Right hindlimb (tissue), 1 donor: ENCODE results near the gene LTBR.
A peak's percentile ranks its signal among the peaks of the same experiment; 100 is the strongest.

Experiments
- DNase-seq: peaks from one replicate; pipeline ENCODE4 v3.0.0-alpha.2; 2018

LTBR gene

GRCh38 chr12:6346942-6347341 lies 37.0 kb upstream of the LTBR start:
- no peak for DNase-seq

GRCh38 chr12:6347367-6348338 lies 36.3 kb upstream of the LTBR start:
- peak; percentile 76 for DNase-seq

GRCh38 chr12:6351622-6352021 lies 32.3 kb upstream of the LTBR start:
- no peak for DNase-seq

- DNase-seq: no peak
Observed at GRCh38 chr12:6352193-6353173, 31.5 kb upstream of the LTBR start.

GRCh38 chr12:6354495-6355393 lies 29.2 kb upstream of the LTBR start:
- DNase-seq: no peak

GRCh38 chr12:6355491-6356373 lies 28.2 kb upstream of the LTBR start:
- no peak for DNase-seq

GRCh38 chr12:6356374-6356820 lies 27.6 kb upstream of the LTBR start:
- no peak for DNase-seq

GRCh38 chr12:6358881-6359280 lies 25.1 kb upstream of the LTBR start:
- DNase-seq: no peak

GRCh38 chr12:6360080-6360571 lies 23.8 kb upstream of the LTBR start:
- no peak for DNase-seq

- no peak for DNase-seq
Observed at GRCh38 chr12:6360578-6361490, 23.1 kb upstream of the LTBR start.

GRCh38 chr12:6361834-6362233 lies 22.1 kb upstream of the LTBR start:
- no peak for DNase-seq

- no peak for DNase-seq
Observed at GRCh38 chr12:6362403-6362802, 21.6 kb upstream of the LTBR start.

- DNase-seq: no peak
Observed at GRCh38 chr12:6363010-6363329, 21.0 kb upstream of the LTBR start.

GRCh38 chr12:6363330-6364043 lies 20.5 kb upstream of the LTBR start:
- peak; percentile 76 for DNase-seq

- no peak for DNase-seq
Observed at GRCh38 chr12:6364044-6364374, 20.0 kb upstream of the LTBR start.

- no peak for DNase-seq
Observed at GRCh38 chr12:6367065-6367968, 16.6 kb upstream of the LTBR start.

GRCh38 chr12:6367969-6368892 lies 15.7 kb upstream of the LTBR start:
- DNase-seq: no peak
